ENCODE measurements around the gene FGFR3. TPM values are rescaled to one million over a fixed set of nuclear protein-coding genes. Genes with fewer than 3 reads are reported as not detected.
"Not testable (repeated sequence)": the region's sequence is repeated elsewhere in the genome, so short reads cannot be mapped to it uniquely, and the experiment has no call there.

FGFR3 gene
- polyA plus RNA-seq, 1 donor, result 1.2 TPM

GRCh38 chr4:1815997-1816860, 23.1 kb downstream of the FGFR3 start:
- DNase-seq (ENCODE audit: low read depth), result no peak

- no peak for DNase-seq (ENCODE audit: low read depth)
Measured at GRCh38 chr4:1819284-1819683, 26.2 kb downstream of the FGFR3 start.

- no peak for DNase-seq (ENCODE audit: low read depth)
Measured at GRCh38 chr4:1819816-1820215, 26.7 kb downstream of the FGFR3 start.

- no peak for DNase-seq (ENCODE audit: low read depth)
Measured at GRCh38 chr4:1821679-1822567, 28.8 kb downstream of the FGFR3 start.

GRCh38 chr4:1822568-1823544, 29.8 kb downstream of the FGFR3 start:
- no peak for DNase-seq (ENCODE audit: low read depth)

GRCh38 chr4:1823545-1823932, 30.4 kb downstream of the FGFR3 start:
- no peak for DNase-seq (ENCODE audit: low read depth)

GRCh38 chr4:1824746-1825145, 31.7 kb downstream of the FGFR3 start:
- no peak for DNase-seq (ENCODE audit: low read depth)

GRCh38 chr4:1825326-1825725, 32.2 kb downstream of the FGFR3 start:
- no peak for DNase-seq (ENCODE audit: low read depth)

- DNase-seq (ENCODE audit: low read depth), result no peak
Measured at GRCh38 chr4:1826531-1827350, 33.6 kb downstream of the FGFR3 start.

- DNase-seq (ENCODE audit: low read depth), result no peak
Measured at GRCh38 chr4:1830234-1830633, 37.1 kb downstream of the FGFR3 start.

GRCh38 chr4:1830642-1831228, 37.6 kb downstream of the FGFR3 start:
- no peak for DNase-seq (ENCODE audit: low read depth)

- DNase-seq (ENCODE audit: low read depth), result no peak
Measured at GRCh38 chr4:1831331-1831730, 38.2 kb downstream of the FGFR3 start.

- DNase-seq (ENCODE audit: low read depth), result no peak
Measured at GRCh38 chr4:1832690-1833089, 39.6 kb downstream of the FGFR3 start.

- DNase-seq (ENCODE audit: low read depth), result no peak
Measured at GRCh38 chr4:1833307-1834046, 40.4 kb downstream of the FGFR3 start.

GRCh38 chr4:1834047-1834775, 41.1 kb downstream of the FGFR3 start:
- DNase-seq (ENCODE audit: low read depth), result no peak

- not testable (repeated sequence) for DNase-seq (ENCODE audit: low read depth)
Measured at GRCh38 chr4:1835836-1836235, 42.7 kb downstream of the FGFR3 start.

- no peak for DNase-seq (ENCODE audit: low read depth)
Measured at GRCh38 chr4:1836650-1837049, 43.6 kb downstream of the FGFR3 start.

- no peak for DNase-seq (ENCODE audit: low read depth)
Measured at GRCh38 chr4:1837069-1837468, 44.0 kb downstream of the FGFR3 start.

GRCh38 chr4:1839282-1839681, 46.2 kb downstream of the FGFR3 start:
- no peak for DNase-seq (ENCODE audit: low read depth)

Measured in forelimb muscle (tissue), 1 donor.